Measurements from ENCODE around the gene FMN2.
"Not testable (repeated sequence)": the region's sequence is repeated elsewhere in the genome, so short reads cannot be mapped to it uniquely, and the experiment has no call there.

The FMN2 gene

GRCh38 chr1:240275219-240275618, 183.5 kb downstream of the FMN2 start:
- H3K4me1 Mint-ChIP-seq (ENCODE audit: low read depth in 2 of 2); H3K4me3 Mint-ChIP-seq; DNase-seq; H3K27ac Mint-ChIP-seq; H3K27me3 Mint-ChIP-seq; ATAC-seq (replicated peaks); H3K36me3 Mint-ChIP-seq (ENCODE audit: insufficient read depth): not testable (repeated sequence)
- H3K9me3 Mint-ChIP-seq: peaks cover 16 to 22% of the 10 kb centered on the region in 2 donors

GRCh38 chr1:240278082-240278481, 186.4 kb downstream of the FMN2 start:
- Mint-ChIP-seq H3K9me3 (peaks cover 16 to 22% of the 10 kb centered on the region in 2 donors), H3K27ac (no peak overlapping the region), H3K4me1 (ENCODE audit: low read depth in 2 of 2) (no peaks in the 10 kb centered on the region), H3K27me3 (no peaks in the 10 kb centered on the region), H3K36me3 (ENCODE audit: insufficient read depth) (no peaks in the 10 kb centered on the region), H3K4me3 (no peak overlapping the region)
- DNase-seq (no peak), ATAC-seq (replicated peaks) (no peak)

GRCh38 chr1:240280560-240281322, 189.1 kb downstream of the FMN2 start:
- H3K9me3 Mint-ChIP-seq: peaks cover 7 to 17% of the 10 kb centered on the region in 2 donors
- no peak for DNase-seq
- no peak overlapping the region for H3K27ac Mint-ChIP-seq
- H3K36me3 Mint-ChIP-seq (ENCODE audit: insufficient read depth): no peaks in the 10 kb centered on the region
- no peaks in the 10 kb centered on the region for H3K27me3 Mint-ChIP-seq
- no peaks in the 10 kb centered on the region for H3K4me1 Mint-ChIP-seq (ENCODE audit: low read depth in 2 of 2)
- no peak overlapping the region for H3K4me3 Mint-ChIP-seq
- ATAC-seq (replicated peaks): no peak

GRCh38 chr1:240282061-240282830, 190.6 kb downstream of the FMN2 start:
- DNase-seq: no peak
- H3K4me3 Mint-ChIP-seq: no peak overlapping the region
- no peaks in the 10 kb centered on the region for H3K4me1 Mint-ChIP-seq (ENCODE audit: low read depth in 2 of 2)
- peaks cover 0 to 12% of the 10 kb centered on the region in 2 donors for H3K9me3 Mint-ChIP-seq
- H3K27ac Mint-ChIP-seq: no peak overlapping the region
- no peak for ATAC-seq (replicated peaks)
- no peaks in the 10 kb centered on the region for H3K36me3 Mint-ChIP-seq (ENCODE audit: insufficient read depth)
- H3K27me3 Mint-ChIP-seq: no peaks in the 10 kb centered on the region

GRCh38 chr1:240284656-240285414, 193.2 kb downstream of the FMN2 start:
- H3K36me3 Mint-ChIP-seq (ENCODE audit: insufficient read depth): no peaks in the 10 kb centered on the region
- no peak for DNase-seq
- H3K27ac Mint-ChIP-seq: no peak overlapping the region
- peaks cover 0 to 14% of the 10 kb centered on the region in 2 donors for H3K9me3 Mint-ChIP-seq
- no peak for ATAC-seq (replicated peaks)
- H3K27me3 Mint-ChIP-seq: no peaks in the 10 kb centered on the region
- H3K4me1 Mint-ChIP-seq (ENCODE audit: low read depth in 2 of 2): no peaks in the 10 kb centered on the region
- H3K4me3 Mint-ChIP-seq: no peak overlapping the region

- DNase-seq (no peak), ATAC-seq (replicated peaks) (no peak)
- Mint-ChIP-seq H3K4me3 (no peak overlapping the region), H3K9me3 (peaks cover 0 to 14% of the 10 kb centered on the region in 2 donors), H3K27me3 (no peaks in the 10 kb centered on the region), H3K36me3 (ENCODE audit: insufficient read depth) (no peaks in the 10 kb centered on the region), H3K4me1 (ENCODE audit: low read depth in 2 of 2) (no peaks in the 10 kb centered on the region), H3K27ac (no peak overlapping the region)
Observed at GRCh38 chr1:240285540-240285939, 193.9 kb downstream of the FMN2 start.

GRCh38 chr1:240287722-240288121, 196.0 kb downstream of the FMN2 start:
- Mint-ChIP-seq H3K4me3 (no peak overlapping the region), H3K9me3 (peaks cover 0 to 14% of the 10 kb centered on the region in 2 donors), H3K4me1 (ENCODE audit: low read depth in 2 of 2) (no peaks in the 10 kb centered on the region), H3K36me3 (ENCODE audit: insufficient read depth) (no peaks in the 10 kb centered on the region), H3K27ac (no peak overlapping the region), H3K27me3 (no peaks in the 10 kb centered on the region)
- no peak for ATAC-seq (replicated peaks)
- DNase-seq: no peak

GRCh38 chr1:240293706-240294105, 202.0 kb downstream of the FMN2 start:
- Mint-ChIP-seq H3K4me3 (no peak overlapping the region), H3K27me3 (no peaks in the 10 kb centered on the region), H3K36me3 (ENCODE audit: insufficient read depth) (no peaks in the 10 kb centered on the region), H3K4me1 (ENCODE audit: low read depth in 2 of 2) (no peaks in the 10 kb centered on the region), H3K9me3 (no peaks in the 10 kb centered on the region), H3K27ac (no peak overlapping the region)
- ATAC-seq (replicated peaks) (no peak), DNase-seq (no peak)

GRCh38 chr1:240294566-240294965, 202.9 kb downstream of the FMN2 start:
- H3K27me3 Mint-ChIP-seq: no peaks in the 10 kb centered on the region
- H3K36me3 Mint-ChIP-seq (ENCODE audit: insufficient read depth): no peaks in the 10 kb centered on the region
- no peaks in the 10 kb centered on the region for H3K4me1 Mint-ChIP-seq (ENCODE audit: low read depth in 2 of 2)
- H3K9me3 Mint-ChIP-seq: no peaks in the 10 kb centered on the region
- DNase-seq (no peak), ATAC-seq (replicated peaks) (no peak)
- H3K4me3 Mint-ChIP-seq: no peak overlapping the region
- H3K27ac Mint-ChIP-seq: no peak overlapping the region

- Mint-ChIP-seq H3K9me3 (peaks cover 0 to 8% of the 10 kb centered on the region in 2 donors), H3K36me3 (ENCODE audit: insufficient read depth) (no peaks in the 10 kb centered on the region), H3K4me1 (ENCODE audit: low read depth in 2 of 2) (no peaks in the 10 kb centered on the region), H3K4me3 (no peak overlapping the region), H3K27me3 (no peaks in the 10 kb centered on the region), H3K27ac (no peak overlapping the region)
- no peak for DNase-seq
- no peak for ATAC-seq (replicated peaks)
Observed at GRCh38 chr1:240295811-240296210, 204.1 kb downstream of the FMN2 start.

- no peak for DNase-seq
- peaks cover 17 to 36% of the 10 kb centered on the region in 2 donors for H3K9me3 Mint-ChIP-seq
- peaks cover 0 to 28% of the 10 kb centered on the region in 2 donors for H3K27me3 Mint-ChIP-seq
- no peak overlapping the region for H3K4me3 Mint-ChIP-seq
- ATAC-seq (replicated peaks): no peak
- H3K4me1 Mint-ChIP-seq (ENCODE audit: low read depth in 2 of 2): peaks cover 0 to 1% of the 10 kb centered on the region in 2 donors
- no peaks in the 10 kb centered on the region for H3K36me3 Mint-ChIP-seq (ENCODE audit: insufficient read depth)
- H3K27ac Mint-ChIP-seq: no peak overlapping the region
Observed at GRCh38 chr1:240304466-240304865, 212.8 kb downstream of the FMN2 start.

GRCh38 chr1:240306673-240307072, 215.0 kb downstream of the FMN2 start:
- Mint-ChIP-seq H3K27me3 (peaks cover 0 to 29% of the 10 kb centered on the region in 2 donors), H3K27ac (no peak overlapping the region), H3K4me1 (ENCODE audit: low read depth in 2 of 2) (peaks cover 0 to 1% of the 10 kb centered on the region in 2 donors), H3K9me3 (peaks cover 11 to 34% of the 10 kb centered on the region in 2 donors), H3K4me3 (no peak overlapping the region), H3K36me3 (ENCODE audit: insufficient read depth) (no peaks in the 10 kb centered on the region)
- no peak for ATAC-seq (replicated peaks)
- no peak for DNase-seq

- Mint-ChIP-seq H3K9me3 (peaks cover 14 to 29% of the 10 kb centered on the region in 2 donors), H3K27ac (no peak overlapping the region), H3K27me3 (peaks cover 0 to 29% of the 10 kb centered on the region in 2 donors), H3K4me1 (ENCODE audit: low read depth in 2 of 2) (peaks cover 0 to 1% of the 10 kb centered on the region in 2 donors), H3K36me3 (ENCODE audit: insufficient read depth) (no peaks in the 10 kb centered on the region), H3K4me3 (no peak overlapping the region)
- ATAC-seq (replicated peaks): no peak
- DNase-seq: no peak
Observed at GRCh38 chr1:240308096-240308495, 216.4 kb downstream of the FMN2 start.

Measured in effector memory CD8-positive, alpha-beta T cell (primary cell).